C4-2B (cell line): ENCODE measurements around the gene SPCS3.

Source experiments
- ZFX ChIP-seq: fragments of 450-650 bp; IDR thresholded peaks from 2 replicates; pipeline ENCODE4 v1.6.1; 2017
- TF ChIP-seq, protein P1 (sequence below): fragments of 450-650 bp; conservative IDR thresholded peaks from 2 replicates; pipeline ENCODE4 v1.5.1; 2017; ENCODE audit warnings: mild to moderate bottlenecking

DNA sequence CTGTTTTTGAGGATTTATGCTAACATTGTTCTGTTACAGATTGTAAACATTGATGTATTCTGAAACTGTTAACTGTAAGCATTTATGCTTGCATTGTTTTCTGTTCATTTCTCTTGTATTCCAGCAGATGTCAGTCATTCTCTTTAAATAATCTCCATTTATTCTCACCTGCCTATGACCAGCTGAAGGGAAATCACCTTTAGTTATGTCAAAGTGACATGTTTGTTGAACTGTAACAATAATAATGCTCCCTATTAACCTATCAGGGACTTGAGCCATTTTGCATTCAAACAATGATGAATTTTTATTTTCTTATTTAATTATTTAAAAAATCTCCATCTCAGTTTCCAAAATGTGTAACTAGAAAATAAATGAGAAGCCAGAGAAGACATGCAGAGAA is 58.0 kb downstream of the SPCS3 start:
- TF ChIP-seq, protein P1, sequence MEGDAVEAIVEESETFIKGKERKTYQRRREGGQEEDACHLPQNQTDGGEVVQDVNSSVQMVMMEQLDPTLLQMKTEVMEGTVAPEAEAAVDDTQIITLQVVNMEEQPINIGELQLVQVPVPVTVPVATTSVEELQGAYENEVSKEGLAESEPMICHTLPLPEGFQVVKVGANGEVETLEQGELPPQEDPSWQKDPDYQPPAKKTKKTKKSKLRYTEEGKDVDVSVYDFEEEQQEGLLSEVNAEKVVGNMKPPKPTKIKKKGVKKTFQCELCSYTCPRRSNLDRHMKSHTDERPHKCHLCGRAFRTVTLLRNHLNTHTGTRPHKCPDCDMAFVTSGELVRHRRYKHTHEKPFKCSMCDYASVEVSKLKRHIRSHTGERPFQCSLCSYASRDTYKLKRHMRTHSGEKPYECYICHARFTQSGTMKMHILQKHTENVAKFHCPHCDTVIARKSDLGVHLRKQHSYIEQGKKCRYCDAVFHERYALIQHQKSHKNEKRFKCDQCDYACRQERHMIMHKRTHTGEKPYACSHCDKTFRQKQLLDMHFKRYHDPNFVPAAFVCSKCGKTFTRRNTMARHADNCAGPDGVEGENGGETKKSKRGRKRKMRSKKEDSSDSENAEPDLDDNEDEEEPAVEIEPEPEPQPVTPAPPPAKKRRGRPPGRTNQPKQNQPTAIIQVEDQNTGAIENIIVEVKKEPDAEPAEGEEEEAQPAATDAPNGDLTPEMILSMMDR: peak; percentile 55
- TF ChIP-seq ZFX: no peak
